Stimulated activated naive CD4-positive, alpha-beta T cell (primary cell): ENCODE results near the gene HOOK1.
A peak's percentile ranks its signal among the peaks of the same experiment; 100 is the strongest.

Source experiments
- DNase-seq, 6 experiments: peaks; one replicate each; lab custom pipeline; 2025; lab: John Stamatoyannopoulos, UW

HOOK1 gene

DNA sequence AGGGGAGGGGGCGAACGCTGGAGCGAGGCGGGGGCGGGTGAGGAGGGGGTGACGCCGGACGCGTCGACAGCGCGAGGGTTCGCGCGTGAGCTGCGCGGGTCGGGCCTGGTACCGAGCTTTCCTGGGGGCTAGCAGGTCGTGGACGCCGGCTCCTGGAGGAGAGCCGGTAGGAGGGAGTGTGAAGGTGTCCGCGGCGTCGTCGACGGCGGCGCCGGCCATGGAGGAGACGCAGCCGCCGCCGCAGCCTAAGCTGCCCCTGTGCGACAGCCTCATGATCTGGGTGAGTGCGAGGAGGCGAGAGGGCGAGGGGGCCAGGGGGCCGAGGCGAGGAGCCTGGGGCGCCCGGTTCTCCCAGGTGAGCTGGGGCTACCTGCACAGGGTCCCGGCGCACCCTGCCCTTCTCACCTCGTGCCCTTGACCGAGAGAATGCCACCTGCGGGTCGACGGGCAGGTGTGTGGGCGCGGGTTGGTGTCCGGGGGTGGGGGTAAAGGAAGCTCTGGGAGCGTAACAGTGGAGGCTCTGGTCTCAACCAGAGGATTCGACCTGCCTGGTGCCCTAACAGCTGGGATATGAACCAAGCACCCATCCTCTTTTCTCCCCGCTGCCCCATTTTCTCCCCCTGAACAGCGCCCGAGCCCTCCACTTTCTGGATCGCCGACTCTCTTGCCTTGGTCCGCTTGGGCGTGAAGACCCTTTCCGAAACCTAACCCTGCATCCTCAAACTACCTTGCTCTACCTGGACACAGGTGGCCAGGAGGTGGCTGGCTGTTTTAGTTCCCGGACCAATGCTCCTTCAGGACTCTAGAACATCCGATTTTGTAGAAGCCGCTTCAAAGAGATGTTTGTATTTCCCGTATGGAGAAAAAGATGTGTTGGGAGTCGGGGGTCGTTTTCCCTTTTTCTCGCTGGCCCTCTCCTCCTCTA lies at the start of gene HOOK1:
TSS of gene HOOK1 (plus strand) at position 49 of the 925 bp plus-strand sequence. CDS start at position 218, 169 bp downstream.
- DNase-seq = peak in 2 of 6 experiments; percentile 37 to 44

- DNase-seq = no peak
Observed at GRCh38 chr1:59765011-59765730, 49.6 kb upstream of the HOOK1 start.

- DNase-seq = no peak
Observed at GRCh38 chr1:59766227-59766855, 48.4 kb upstream of the HOOK1 start.

DNA sequence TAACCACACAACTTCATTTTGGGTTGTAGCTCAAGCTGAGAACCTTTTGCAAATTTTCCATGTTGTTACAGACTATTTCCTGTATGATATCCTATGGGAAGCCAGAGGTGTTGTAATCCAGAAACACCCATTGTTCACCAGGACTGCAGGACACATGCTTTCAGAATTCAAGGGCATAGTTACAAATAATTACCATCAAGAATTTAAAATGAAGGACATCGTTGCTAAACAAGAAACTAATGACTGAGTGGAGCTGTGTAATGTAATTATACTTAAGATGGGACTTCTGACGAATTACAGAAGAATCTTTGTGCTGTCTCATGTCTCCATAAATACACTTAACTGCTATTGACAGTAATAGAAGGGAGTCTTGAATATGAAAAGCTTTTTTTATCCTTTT lies 47.6 kb upstream of the HOOK1 start:
- DNase-seq = no peak

GRCh38 chr1:59768792-59769735 lies 45.7 kb upstream of the HOOK1 start:
- no peak for DNase-seq

DNA sequence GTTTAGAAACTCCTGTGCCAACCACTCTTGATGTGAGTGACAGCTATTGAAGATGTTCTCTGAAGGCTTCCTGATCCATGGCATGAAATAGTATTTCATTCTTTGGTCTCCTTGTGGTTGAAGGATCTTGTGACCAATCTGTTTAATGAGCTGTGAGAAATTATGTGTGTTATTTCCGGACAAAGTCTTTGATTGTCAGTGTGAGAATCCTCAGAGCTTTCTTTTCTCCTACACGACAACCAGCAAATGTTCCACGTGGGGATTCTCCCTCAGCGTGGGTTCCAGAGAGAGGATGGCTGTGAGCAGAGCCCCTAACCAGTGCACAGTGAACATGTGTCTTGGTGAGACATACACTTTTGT lies 45.0 kb upstream of the HOOK1 start:
- DNase-seq = no peak

DNA sequence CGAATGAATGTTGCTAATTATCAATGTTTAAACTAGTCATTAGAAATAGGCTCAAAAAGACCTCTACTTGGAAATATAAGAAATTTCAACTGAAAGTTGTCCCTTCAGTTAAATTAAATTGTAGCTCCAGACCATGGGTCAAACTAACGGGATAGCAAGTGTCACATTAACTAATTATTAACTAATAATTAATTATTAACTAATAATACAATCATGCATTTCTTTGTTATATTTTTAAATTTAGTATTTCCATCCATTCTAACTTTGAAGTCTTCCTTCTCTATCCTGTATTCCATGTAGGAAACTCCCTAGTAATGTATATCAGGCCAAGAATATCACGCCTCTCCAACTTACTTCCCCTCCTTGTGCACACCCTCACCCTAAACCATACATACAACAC lies 43.4 kb upstream of the HOOK1 start:
- DNase-seq = no peak

GRCh38 chr1:59775480-59775879 lies 39.3 kb upstream of the HOOK1 start:
- DNase-seq = no peak

- no peak for DNase-seq
Observed at GRCh38 chr1:59776960-59777852, 37.5 kb upstream of the HOOK1 start.

- DNase-seq = no peak
Observed at GRCh38 chr1:59779949-59780348, 34.8 kb upstream of the HOOK1 start.

- DNase-seq = no peak
Observed at GRCh38 chr1:59788825-59789224, 25.9 kb upstream of the HOOK1 start.

GRCh38 chr1:59798600-59798999 lies 16.1 kb upstream of the HOOK1 start:
- DNase-seq = no peak

DNA sequence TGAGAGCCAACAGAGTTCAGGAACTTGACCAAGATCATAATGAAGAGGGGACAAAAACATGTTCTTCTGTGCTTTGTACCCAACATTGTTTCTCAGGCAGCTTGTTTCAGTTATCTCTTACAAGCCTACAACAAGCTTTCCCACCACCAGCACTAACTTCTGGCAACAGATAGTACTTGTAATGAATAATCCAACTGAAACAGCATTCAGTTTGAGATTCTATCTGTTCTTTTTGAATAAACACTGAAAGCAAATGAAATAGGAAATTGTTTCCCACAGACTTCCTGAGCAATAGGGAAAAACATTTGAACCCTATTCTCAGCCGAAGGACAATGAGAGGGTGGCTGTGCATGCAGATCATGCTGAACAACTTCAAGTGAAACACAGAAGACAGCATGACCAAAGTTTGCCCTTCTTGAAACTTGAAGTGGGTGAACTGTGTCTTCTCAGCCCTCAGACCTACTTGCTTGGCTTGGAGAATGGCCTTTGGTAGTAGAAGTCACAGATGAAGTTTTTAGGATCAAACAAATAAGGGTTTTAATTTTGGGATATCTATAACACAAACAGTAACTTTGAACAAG lies 11.2 kb upstream of the HOOK1 start:
- DNase-seq = no peak

DNA sequence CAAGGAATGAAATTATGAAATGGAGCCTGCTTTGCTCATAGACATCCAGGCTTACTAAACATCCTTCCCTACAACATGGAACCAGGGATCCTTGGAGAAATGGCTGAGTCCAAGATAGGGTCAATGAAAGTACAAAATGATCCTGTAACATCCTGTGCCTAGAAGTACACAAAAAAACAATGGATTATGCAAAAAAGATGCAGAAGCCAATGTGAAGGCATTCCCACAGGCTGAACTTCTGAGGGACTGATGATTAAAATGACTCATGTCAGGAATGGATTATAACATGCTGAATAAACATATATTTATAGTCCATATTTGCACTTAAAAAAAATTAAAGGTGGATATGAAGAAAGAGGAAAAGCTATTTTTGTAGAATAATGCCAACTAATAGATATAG lies 10.4 kb upstream of the HOOK1 start:
- no peak for DNase-seq

- no peak for DNase-seq
Observed at GRCh38 chr1:59805554-59805953, 9.2 kb upstream of the HOOK1 start.

DNA sequence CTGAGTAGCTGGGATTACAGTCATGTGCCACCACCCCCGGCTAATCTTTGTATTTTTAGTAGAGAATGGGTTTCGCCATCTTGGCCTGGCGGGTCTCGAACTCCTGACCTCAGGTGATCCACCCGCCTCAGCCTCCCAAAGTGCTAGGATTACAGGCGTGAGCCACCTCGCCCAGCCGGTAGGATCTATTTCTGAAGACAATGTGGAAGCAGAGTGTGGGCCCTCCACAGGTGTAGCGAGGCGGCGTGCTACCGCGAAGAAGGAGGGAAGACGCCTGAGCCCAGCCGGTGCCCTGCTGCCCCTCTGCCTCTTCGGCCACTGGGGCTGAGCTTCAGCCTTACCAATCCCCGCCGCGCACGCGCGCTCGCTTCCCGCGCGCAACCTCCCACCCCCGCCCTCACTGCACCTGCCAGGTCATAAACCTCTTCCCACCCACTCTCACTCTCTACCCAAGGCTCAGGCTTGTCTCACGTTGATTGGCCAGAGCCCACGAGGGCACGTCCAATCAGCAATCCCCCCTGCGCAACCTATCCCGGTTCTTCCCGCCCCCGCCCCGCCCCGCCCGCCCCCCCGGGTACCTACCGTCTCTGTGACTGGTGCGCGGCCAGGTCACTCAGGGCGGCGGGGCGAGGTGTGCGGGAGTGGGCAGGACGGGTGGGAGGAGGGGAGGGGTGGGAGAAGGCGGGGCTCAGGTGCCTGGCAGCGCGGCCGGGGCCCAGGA lies 409 bp upstream of the HOOK1 start:
- DNase-seq = peak; percentile 92 to 99 (median 96)

DNA sequence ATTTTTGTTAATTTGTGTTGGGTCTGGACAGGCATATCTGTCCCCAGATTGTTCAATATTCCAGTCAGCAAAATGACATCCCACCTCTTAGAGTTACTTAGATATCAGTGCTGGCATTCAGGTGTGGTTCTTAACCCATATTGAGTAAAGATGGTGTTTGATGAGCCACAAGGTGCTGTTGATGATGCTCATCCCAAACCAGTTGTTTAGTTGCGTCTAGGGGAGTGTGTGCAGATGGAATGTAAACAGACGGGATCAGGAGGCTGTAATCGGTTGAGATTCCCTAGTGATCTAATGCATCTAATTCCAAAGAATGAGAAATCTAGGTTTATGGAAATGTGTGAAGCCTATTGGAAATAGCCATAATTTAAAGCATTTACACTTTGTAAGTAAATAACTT lies 1.1 kb downstream of the HOOK1 start:
- peak in 1 of 6 experiments; percentile 2 for DNase-seq

- no peak for DNase-seq
Observed at GRCh38 chr1:59816318-59816878, 1.6 kb downstream of the HOOK1 start.
